OCI-LY1 (cell line): ENCODE results near the gene EMX1.

Source experiments
- CTCF ChIP-seq: fragments of 200-600 bp; sonication (generic), shearing (Covaris generic); IDR thresholded peaks from 2 replicates; pipeline ENCODE4 v1.5.1; 2017; ENCODE audit warnings: mild to moderate bottlenecking, antibody characterized with exemption, low read length, moderate library complexity, mixed read lengths
- EZH2 ChIP-seq: fragments of 200-600 bp; sonication (generic), shearing (Covaris generic); IDR thresholded peaks from 2 replicates; pipeline ENCODE4 v1.8.0; 2017; ENCODE audit warnings: borderline replicate concordance, mixed run types, mild to moderate bottlenecking, antibody characterized with exemption, low read length, moderate library complexity, mixed read lengths

- TF ChIP-seq CTCF (peak; percentile 53), EZH2 (no peak)
Observed at GRCh38 chr2:72934683-72935610, 17.6 kb downstream of the EMX1 start.
